GM12878 (cell line): ENCODE data around the gene AIG1. TPM values are rescaled to one million over a fixed set of nuclear protein-coding genes. Genes with fewer than 3 reads are reported as not detected.
"Not testable (repeated sequence)": the region's sequence is repeated elsewhere in the genome, so short reads cannot be mapped to it uniquely, and the experiment has no call there.

Experiments
- ATAC-seq: fragments of 200-7000 bp; cut with Tn5 transposase; 3 replicates; pipeline ENCODE4 v1.9.1; 2020; ENCODE audit warnings: mild to moderate bottlenecking, moderate library complexity
- BruUV-seq: library from RNA; stranded (reverse); fragments of 400-500 nt; replicated peaks from 2 replicates; lab custom pipeline; 2021; lab: Mats Ljungman, UMichigan
- CTCF ChIA-PET: fragments of 300-600 bp; sonication (Branson Sonifier 250); formaldehyde crosslinking; extraction: SDS; loops from one replicate; lab custom pipeline; 2021; ENCODE audit warnings: inconsistent platforms; lab: Yijun Ruan, JAX
- POLR2A ChIA-PET: fragments of 350-600 bp; formaldehyde crosslinking; extraction: SDS; loops from one replicate; lab custom pipeline; 2021; ENCODE audit warnings: inconsistent platforms; lab: Charles Lee
- RAD21 ChIA-PET: fragments of 300-600 bp; sonication (Branson Sonifier 250); formaldehyde crosslinking; loops from one replicate; lab custom pipeline; 2023; ENCODE audit warnings: antibody characterized with exemption; ENCODE audit not compliant: unreplicated experiment; lab: Charles Lee
- SMC1A ChIA-PET: fragments of 300-600 bp; sonication (Branson Sonifier 250); formaldehyde crosslinking; loops from one replicate; lab custom pipeline; 2023; ENCODE audit not compliant: unreplicated experiment, uncharacterized antibody; lab: Charles Lee
- DNase-seq: peaks from one replicate; pipeline ENCODE4 v3.0.0-alpha.2; 2011; ENCODE audit warnings: low read depth, low spot score
- FAIRE-seq: peaks from 3 replicates; lab custom pipeline; 2011; peaks lifted over from hg19 to GRCh38; lab: Jason Lieb, UNC
- H2AFZ ChIP-seq: 2 replicates; pipeline ENCODE4 v1.6.0; 2011; ENCODE audit warnings: low read depth, low read length, control low read depth; ENCODE audit not compliant: control insufficient read depth
- H3K27ac ChIP-seq: 2 replicates; pipeline ENCODE4 v1.5.1; 2011; ENCODE audit warnings: control low read depth; ENCODE audit not compliant: control insufficient read depth, insufficient read depth
- H3K27me3 ChIP-seq, 2 experiments: replicated peaks in 1 of 2; 2 replicates each; pipeline versions ENCODE4 v1.6.0 to v1.6.1; 2011; ENCODE audit warnings: low read length in 1 of 2; ENCODE audit not compliant: control insufficient read depth in 2 of 2, insufficient read depth in 2 of 2
- H3K36me3 ChIP-seq, 2 experiments: 2 replicates each; pipeline ENCODE4 v1.5.1; 2011; ENCODE audit warnings: low read length in 1 of 2; ENCODE audit not compliant: control insufficient read depth in 2 of 2, insufficient read depth in 2 of 2
- H3K4me1 ChIP-seq: 2 replicates; pipeline ENCODE4 v1.6.1; 2011; ENCODE audit warnings: mild to moderate bottlenecking, low read length, moderate library complexity, mixed read lengths; ENCODE audit not compliant: control insufficient read depth, insufficient read depth
- H3K4me2 ChIP-seq: 2 replicates; pipeline ENCODE4 v1.6.0; 2011; ENCODE audit warnings: control low read depth; ENCODE audit not compliant: control insufficient read depth, insufficient read depth
- H3K4me3 ChIP-seq: fragments of 200-600 bp; sonication (generic); 2 replicates; pipeline ENCODE4 v1.5.1; 2016
- H3K79me2 ChIP-seq: 2 replicates; pipeline ENCODE4 v1.6.0; 2011; ENCODE audit warnings: low read length; ENCODE audit not compliant: control insufficient read depth, insufficient read depth
- H3K9ac ChIP-seq: 2 replicates; pipeline ENCODE4 v1.8.0; 2011; ENCODE audit warnings: low read length, control low read depth, mixed read lengths; ENCODE audit not compliant: control insufficient read depth, insufficient read depth
- H3K9me3 ChIP-seq: replicated peaks from 3 replicates; pipeline ENCODE4 v1.5.1; 2011; ENCODE audit warnings: mild to moderate bottlenecking, low read length; ENCODE audit not compliant: control insufficient read depth, insufficient read depth
- H4K20me1 ChIP-seq: 2 replicates; pipeline ENCODE4 v1.6.0; 2011; ENCODE audit not compliant: control insufficient read depth, insufficient read depth
- ATF7 ChIP-seq: fragments of 450-650 bp; IDR thresholded peaks from 2 replicates; pipeline ENCODE4 v1.6.1; 2016; ENCODE audit warnings: low read depth, mild to moderate bottlenecking
- CBX5 ChIP-seq: sonication (generic); IDR thresholded peaks from 2 replicates; pipeline ENCODE4 v1.6.1; 2016; ENCODE audit warnings: low read depth, moderate library complexity, mild to moderate bottlenecking, inconsistent platforms
- STAT1 ChIP-seq: fragments of 450-650 bp; conservative IDR thresholded peaks from 2 replicates; pipeline ENCODE4 v1.6.1; 2014; ENCODE audit warnings: antibody characterized with exemption, mild to moderate bottlenecking
- ZBED1 ChIP-seq: IDR thresholded peaks from 2 replicates; pipeline ENCODE4 v1.6.1; 2016; ENCODE audit warnings: borderline replicate concordance
- WGBS: methylation state at CpG from one replicate; pipeline ENCODE4 v1.1.6; 2016; ENCODE audit warnings: low lambda C conversion rate; ENCODE audit not compliant: insufficient replicate concordance, insufficient coverage; ENCODE audit errors: missing lambda C conversion rate; 5-methylcytosine and 5-hydroxymethylcytosine counted together
- in situ Hi-C: fragments of 300-500 bp; cut with MboI; formaldehyde crosslinking; loops from 9 replicates; pipeline ENCODE4 v1.14.3; 2018; ENCODE audit warnings: mixed read lengths
- intact Hi-C: fragments of 100-400 bp; cut with micrococcal nuclease; formaldehyde crosslinking; loops from one replicate; pipeline ENCODE4 v1.14.2; 2022; ENCODE audit not compliant: unreplicated experiment
- polyA plus RNA-seq, 11 experiments: library from polyadenylated mRNA; depleted of rRNA in 4 of 11; unstranded in 6 of 11; stranded (reverse) in 5 of 11; fragments of >200 nt; fragmentation: Nextera tagmentation in 4 of 11; fragmentation: Illumina TruSeq in 1 of 11; extraction: Ambion mirVana in 4 of 11; extraction: Trizol in 1 of 11; gene quantifications; 1 replicate in 1 of 11; 2 replicates in 10 of 11; pipeline versions ENCODE4 v1.2.1 to v1.2.3, GENCODE V29; 2011 to 2016; ENCODE audit warnings: inconsistent platforms in 2 of 11, missing spikeins in 2 of 11, low read depth in 1 of 11
- total RNA-seq, 4 experiments: library from RNA; depleted of rRNA in 3 of 4; stranded (reverse); fragments of >200 nt in 3 of 4; fragmentation: Illumina TruSeq in 1 of 4; extraction: Trizol in 1 of 4; gene quantifications; 2 replicates each; pipeline versions ENCODE4 v1.2.1 to v1.2.3, GENCODE V29; 2013 to 2021
- TF ChIP-seq, protein P1 (sequence below): fragments of 450-650 bp; IDR thresholded peaks from 2 replicates; pipeline ENCODE4 v1.6.1; 2017; ENCODE audit warnings: mild to moderate bottlenecking, moderate library complexity

AIG1 gene
- total and polyA plus RNA-seq, 10 of the 15 experiments (the other 5 are each of a cell fraction or from before 2014, with no cell fraction given): 27.0 to 74.5 (median 36.4) TPM

DNA sequence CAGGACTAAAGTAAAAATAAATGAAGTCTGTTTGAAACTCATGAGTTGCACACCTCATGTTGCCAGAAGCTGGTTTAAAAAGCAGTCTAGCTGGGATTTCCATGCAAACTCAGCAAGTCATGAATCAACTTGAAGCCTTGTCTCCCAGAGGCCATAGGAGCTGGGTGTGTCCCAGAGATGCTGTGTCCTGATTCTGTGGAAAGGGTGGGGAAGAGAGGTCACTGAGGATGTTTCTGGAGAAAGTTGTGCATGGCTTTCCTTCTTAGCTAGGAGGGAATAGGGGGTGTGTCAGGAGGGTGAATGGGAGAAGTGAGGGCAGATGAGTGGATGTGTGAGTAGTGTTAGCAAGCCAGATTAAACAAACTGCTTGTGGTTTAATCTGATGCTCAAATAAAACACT is 278.5 kb downstream of the AIG1 start (continued):
- TF ChIP-seq, protein P1, sequence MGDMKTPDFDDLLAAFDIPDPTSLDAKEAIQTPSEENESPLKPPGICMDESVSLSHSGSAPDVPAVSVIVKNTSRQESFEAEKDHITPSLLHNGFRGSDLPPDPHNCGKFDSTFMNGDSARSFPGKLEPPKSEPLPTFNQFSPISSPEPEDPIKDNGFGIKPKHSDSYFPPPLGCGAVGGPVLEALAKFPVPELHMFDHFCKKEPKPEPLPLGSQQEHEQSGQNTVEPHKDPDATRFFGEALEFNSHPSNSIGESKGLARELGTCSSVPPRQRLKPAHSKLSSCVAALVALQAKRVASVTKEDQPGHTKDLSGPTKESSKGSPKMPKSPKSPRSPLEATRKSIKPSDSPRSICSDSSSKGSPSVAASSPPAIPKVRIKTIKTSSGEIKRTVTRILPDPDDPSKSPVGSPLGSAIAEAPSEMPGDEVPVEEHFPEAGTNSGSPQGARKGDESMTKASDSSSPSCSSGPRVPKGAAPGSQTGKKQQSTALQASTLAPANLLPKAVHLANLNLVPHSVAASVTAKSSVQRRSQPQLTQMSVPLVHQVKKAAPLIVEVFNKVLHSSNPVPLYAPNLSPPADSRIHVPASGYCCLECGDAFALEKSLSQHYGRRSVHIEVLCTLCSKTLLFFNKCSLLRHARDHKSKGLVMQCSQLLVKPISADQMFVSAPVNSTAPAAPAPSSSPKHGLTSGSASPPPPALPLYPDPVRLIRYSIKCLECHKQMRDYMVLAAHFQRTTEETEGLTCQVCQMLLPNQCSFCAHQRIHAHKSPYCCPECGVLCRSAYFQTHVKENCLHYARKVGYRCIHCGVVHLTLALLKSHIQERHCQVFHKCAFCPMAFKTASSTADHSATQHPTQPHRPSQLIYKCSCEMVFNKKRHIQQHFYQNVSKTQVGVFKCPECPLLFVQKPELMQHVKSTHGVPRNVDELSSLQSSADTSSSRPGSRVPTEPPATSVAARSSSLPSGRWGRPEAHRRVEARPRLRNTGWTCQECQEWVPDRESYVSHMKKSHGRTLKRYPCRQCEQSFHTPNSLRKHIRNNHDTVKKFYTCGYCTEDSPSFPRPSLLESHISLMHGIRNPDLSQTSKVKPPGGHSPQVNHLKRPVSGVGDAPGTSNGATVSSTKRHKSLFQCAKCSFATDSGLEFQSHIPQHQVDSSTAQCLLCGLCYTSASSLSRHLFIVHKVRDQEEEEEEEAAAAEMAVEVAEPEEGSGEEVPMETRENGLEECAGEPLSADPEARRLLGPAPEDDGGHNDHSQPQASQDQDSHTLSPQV: no peak
- TF ChIP-seq STAT1 (no peak), CBX5 (no peak), ZBED1 (no peak), ATF7 (no peak)

- H3K4me1 ChIP-seq, POLR2A ChIA-PET, H3K9ac ChIP-seq, H3K4me2 ChIP-seq, H3K4me3 ChIP-seq, H3K36me3 ChIP-seq, in situ Hi-C loops, H3K9me3 ChIP-seq, H3K27ac ChIP-seq, RAD21 ChIA-PET, BruUV-seq, ATAC-seq, H3K27me3 ChIP-seq, CTCF ChIA-PET, H3K79me2 ChIP-seq, H2AFZ ChIP-seq, FAIRE-seq, intact Hi-C loops, DNase-seq, H4K20me1 ChIP-seq: not testable (repeated sequence)
- 93% methylated on average over 4 of the region's 7 CpGs for WGBS
- SMC1A ChIA-PET: interaction anchor here (0.6 kb wide), 1 partner anchor 759 kb away, joined by 3 read pairs; no protein-coding TSS in a partner anchor
Measured at GRCh38 chr6:143345477-143345876, 284.8 kb downstream of the AIG1 start.
